Endothelial cell of umbilical vein (primary cell): ENCODE measurements around the gene RENBP. TPM values are rescaled to one million over a fixed set of nuclear protein-coding genes. Genes with fewer than 3 reads are reported as not detected.

Experiments used
- BruUV-seq: library from RNA; stranded (reverse); fragments of 400-500 nt; replicated peaks from 2 replicates; lab custom pipeline; 2021; lab: Mats Ljungman, UMichigan
- CTCF ChIA-PET: fragments of 300-600, 350-600 bp; sonication (Branson Sonifier 250); formaldehyde crosslinking; loops from one replicate; lab custom pipeline; 2021; ENCODE audit warnings: antibody characterized with exemption, inconsistent platforms; lab: Charles Lee
- POLR2A ChIA-PET: fragments of 300-600, 350-600 bp; sonication (Branson Sonifier 250); formaldehyde crosslinking; loops from one replicate; lab custom pipeline; 2021; ENCODE audit warnings: antibody characterized with exemption, inconsistent platforms; lab: Charles Lee
- DNase-seq: peaks from one replicate; pipeline ENCODE4 v3.0.0-alpha.2; 2011; ENCODE audit warnings: low read depth, low spot score
- FAIRE-seq: peaks from 2 replicates; lab custom pipeline; 2011; peaks lifted over from hg19 to GRCh38; lab: Jason Lieb, UNC
- H2AFZ ChIP-seq: 2 replicates; pipeline ENCODE4 v1.6.0; 2012; ENCODE audit warnings: low read depth, low read length, control low read depth, inconsistent platforms
- H3K27ac ChIP-seq: 2 replicates; pipeline ENCODE4 v1.5.1; 2011; ENCODE audit warnings: low read depth, mild to moderate bottlenecking, control low read depth, low read length, moderate library complexity; ENCODE audit not compliant: insufficient read depth
- H3K27me3 ChIP-seq, 2 experiments: 2 replicates each; pipeline versions ENCODE4 v1.6.0 to v1.6.1; 2011; ENCODE audit warnings: low read length in 2 of 2, mixed read lengths in 1 of 2; ENCODE audit not compliant: control insufficient read depth in 2 of 2, insufficient read depth in 2 of 2
- H3K36me3 ChIP-seq, 2 experiments: 2 replicates in 1 of 2; 3 replicates in 1 of 2; pipeline ENCODE4 v1.5.1; 2011; ENCODE audit warnings: low read length in 2 of 2, mild to moderate bottlenecking in 1 of 2, moderate library complexity in 1 of 2; ENCODE audit not compliant: control insufficient read depth in 2 of 2, insufficient read depth in 2 of 2; ENCODE audit errors: extremely low read depth in 1 of 2
- H3K4me1 ChIP-seq: 3 replicates; pipeline ENCODE4 v1.5.1; 2011; ENCODE audit warnings: mild to moderate bottlenecking, low read length; ENCODE audit not compliant: control insufficient read depth, insufficient read depth; ENCODE audit errors: extremely low read depth
- H3K4me2 ChIP-seq: 2 replicates; pipeline ENCODE4 v1.6.1; 2011; ENCODE audit warnings: low read length, control low read depth, mixed read lengths; ENCODE audit not compliant: insufficient read depth
- H3K4me3 ChIP-seq, 3 experiments: fragments of 200-600 bp in 1 of 3; sonication (generic), shearing (Covaris generic) in 1 of 3; replicated peaks in 1 of 3; 2 replicates each; pipeline ENCODE4 v1.5.1; 2011 to 2016; ENCODE audit warnings: control low read depth in 3 of 3, low read length in 3 of 3, mild to moderate bottlenecking in 2 of 3, inconsistent platforms in 1 of 3, low read depth in 1 of 3, moderate library complexity in 1 of 3; ENCODE audit not compliant: insufficient read depth in 1 of 3
- H3K79me2 ChIP-seq: 2 replicates; pipeline ENCODE4 v1.6.0; 2012; ENCODE audit warnings: low read length, inconsistent platforms; ENCODE audit not compliant: control insufficient read depth, insufficient read depth
- H3K9ac ChIP-seq: replicated peaks from 2 replicates; pipeline ENCODE3; 2011; ENCODE audit warnings: low read length, control low read depth; ENCODE audit not compliant: insufficient read depth; ENCODE audit errors: extremely low read depth
- H3K9me1 ChIP-seq: replicated peaks from 3 replicates; pipeline ENCODE4 v1.6.0; 2011; ENCODE audit warnings: mild to moderate bottlenecking, low read length; ENCODE audit not compliant: control insufficient read depth, insufficient read depth; ENCODE audit errors: extremely low read depth
- H3K9me3 ChIP-seq: replicated peaks from 2 replicates; pipeline ENCODE4 v1.5.1; 2012; ENCODE audit warnings: low read length, inconsistent platforms; ENCODE audit not compliant: control insufficient read depth, insufficient read depth
- H4K20me1 ChIP-seq: replicated peaks from 2 replicates; pipeline ENCODE3; 2011; ENCODE audit warnings: mild to moderate bottlenecking, low read length; ENCODE audit not compliant: control insufficient read depth, insufficient read depth; ENCODE audit errors: extremely low read depth
- CTCF ChIP-seq, 2 donors: IDR thresholded peaks; 1 replicate in 1 of 2; 2 replicates in 1 of 2; pipeline ENCODE4 v1.5.1; 2011; ENCODE audit warnings: low read length in 2 of 2, mild to moderate bottlenecking in 2 of 2, moderate library complexity in 2 of 2, control low read depth in 1 of 2, inconsistent platforms in 1 of 2, low read depth in 1 of 2; ENCODE audit not compliant: insufficient read depth in 1 of 2; ENCODE audit errors: extremely low read depth in 1 of 2
- EZH2 ChIP-seq: IDR thresholded peaks from 2 replicates; pipeline ENCODE4 v1.6.1; 2012; ENCODE audit warnings: borderline replicate concordance, low read depth, mild to moderate bottlenecking, moderate library complexity, low read length, inconsistent platforms; ENCODE audit not compliant: severe bottlenecking
- FOS ChIP-seq: IDR thresholded peaks from 2 replicates; pipeline ENCODE4 v1.6.1; 2011; ENCODE audit warnings: mild to moderate bottlenecking, low read length, moderate library complexity, borderline replicate concordance; ENCODE audit not compliant: insufficient read depth
- GATA2 ChIP-seq: IDR thresholded peaks from 2 replicates; pipeline ENCODE4 v1.7.0; 2011; ENCODE audit warnings: low read depth, mild to moderate bottlenecking, moderate library complexity, mixed read lengths, low read length; ENCODE audit not compliant: insufficient read length, insufficient read depth
- JUN ChIP-seq: IDR thresholded peaks from 2 replicates; pipeline ENCODE4 v1.6.1; 2011; ENCODE audit warnings: borderline replicate concordance, low read depth; ENCODE audit not compliant: insufficient read length, insufficient read depth
- MAX ChIP-seq: IDR thresholded peaks from 2 replicates; pipeline ENCODE4 v1.6.1; 2011; ENCODE audit not compliant: insufficient read depth, insufficient read length
- MYC ChIP-seq: IDR thresholded peaks from one replicate; pipeline ENCODE4 v1.6.1; 2011; ENCODE audit warnings: mild to moderate bottlenecking, low read depth, low read length
- POLR2A ChIP-seq: IDR thresholded peaks from 2 replicates; pipeline ENCODE4 v1.6.1; 2012; ENCODE audit warnings: low read depth, mild to moderate bottlenecking, control low read depth, low read length
- POLR2AphosphoS5 ChIP-seq: IDR thresholded peaks from 2 replicates; pipeline ENCODE4 v1.6.1; 2012; ENCODE audit warnings: low read depth, mild to moderate bottlenecking, control low read depth, low read length, moderate library complexity; ENCODE audit not compliant: insufficient read depth
- dilution Hi-C: fragments of 300-500 bp; cut with MboI; formaldehyde crosslinking; loops from one replicate; pipeline ENCODE4 v1.15.0; 2019; ENCODE audit warnings: low sequenced_read_pairs; ENCODE audit not compliant: extremely low pct_ligation_motif_present
- intact Hi-C: fragments of 100-400 bp; cut with micrococcal nuclease; formaldehyde crosslinking; loops from one replicate; pipeline ENCODE4 v1.10.0; 2022
- polyA plus RNA-seq, 4 experiments: library from polyadenylated mRNA; depleted of rRNA in 3 of 4; stranded (reverse) in 3 of 4; unstranded in 1 of 4; fragments of >200 nt; gene quantifications; 2 replicates each; pipeline versions ENCODE4 v1.2.1 to v1.2.3, GENCODE V29; 2011 to 2012; ENCODE audit warnings: missing spikeins in 1 of 4
- total RNA-seq: library from RNA; stranded (reverse); gene quantifications from 2 replicates; pipeline ENCODE4 v1.2.3, GENCODE V29; 2021

Gene RENBP
- total and polyA plus RNA-seq, 2 donors (not counting 3 experiments of a cell fraction or from before 2014, with no cell fraction given), result 8.0 to 16.0 TPM

- Histone ChIP-seq H3K27ac (no peak overlapping the region), H3K4me1 (peaks cover 5% of the 10 kb centered on the region), H3K36me3 (peaks cover 24 to 73% of the 10 kb centered on the region in 2 experiments), H3K9me1 (no peaks in the 10 kb centered on the region), H3K4me2 (no peak overlapping the region), H4K20me1 (no peaks in the 10 kb centered on the region), H2AFZ (no peak overlapping the region), H3K9me3 (no peaks in the 10 kb centered on the region), H3K27me3 (no peaks in the 10 kb centered on the region), H3K9ac (no peak overlapping the region), H3K79me2 (peaks cover 9% of the 10 kb centered on the region), H3K4me3 (no peak overlapping the region)
- FAIRE-seq (no peak), DNase-seq (no peak)
- POLR2A ChIA-PET, result no interaction called here
- dilution Hi-C loops (no loop called here), intact Hi-C loops (no loop called here)
- TF ChIP-seq EZH2, result no peak
- no peak for TF ChIP-seq JUN
- TF ChIP-seq MYC, result no peak
- TF ChIP-seq CTCF (IDR thresholded peaks at IDR 0.05; ENCODE audit: extremely low read depth in 1 of 2, insufficient read depth in 1 of 2, low read depth in 1 of 2, low read length in 2 of 2), result no peak
- no peak for TF ChIP-seq MAX
- no peak for TF ChIP-seq POLR2A
- no peak for TF ChIP-seq POLR2AphosphoS5
- no peak for TF ChIP-seq GATA2
- TF ChIP-seq FOS, result no peak
- CTCF ChIA-PET, result no interaction called here
- no TSS peak for BruUV-seq
These were observed 10.8 kb upstream of the RENBP start for GRCh38 chrX:153955228-153955732.
